HepG2 (cell line): Measurements from ENCODE around the gene GAL3ST2. TPM values are rescaled to one million over a fixed set of nuclear protein-coding genes. Genes with fewer than 3 reads are reported as not detected.

Experiments
- DMAP1 ChIP-seq: IDR thresholded peaks from 2 replicates; pipeline ENCODE4 v1.6.1; 2016
- DR1 ChIP-seq: sonication (generic); formaldehyde crosslinking; IDR thresholded peaks from 2 replicates; pipeline ENCODE4 v1.8.0; 2021; ENCODE audit warnings: mild to moderate bottlenecking, missing genetic modification reagents, inconsistent platforms
- EHMT2 ChIP-seq: fragments of 200-600 bp; sonication (generic); IDR thresholded peaks from 2 replicates; pipeline ENCODE4 v1.7.0; 2017; ENCODE audit warnings: antibody characterized with exemption, low read depth, low read length, borderline replicate concordance
- ERF ChIP-seq: IDR thresholded peaks from 2 replicates; pipeline ENCODE4 v1.6.1; 2018; ENCODE audit warnings: missing biosample characterization, missing genetic modification reagents
- FOXJ3 ChIP-seq: sonication (generic); formaldehyde crosslinking; IDR thresholded peaks from 2 replicates; pipeline ENCODE4 v1.4.0; 2020; ENCODE audit warnings: missing genetic modification reagents, mild to moderate bottlenecking, borderline replicate concordance
- GTF2F1 ChIP-seq: fragments of 150-350 bp; IDR thresholded peaks from 2 replicates; pipeline ENCODE4 v1.6.1; 2014; ENCODE audit warnings: low read length
- HNF4G ChIP-seq, 2 experiments: sonication (generic) in 1 of 2; formaldehyde crosslinking in 1 of 2; IDR thresholded peaks; 2 replicates each; pipeline versions ENCODE4 v1.4.0 to v1.6.1; 2011 to 2020; ENCODE audit warnings: borderline replicate concordance in 2 of 2, low read depth in 2 of 2, mild to moderate bottlenecking in 2 of 2, low read length in 1 of 2, missing genetic modification reagents in 1 of 2, moderate library complexity in 1 of 2
- HNRNPL ChIP-seq: fragments of 200-400 bp; formaldehyde crosslinking; IDR thresholded peaks from 2 replicates; pipeline ENCODE4 v1.6.1; 2017; ENCODE audit warnings: mild to moderate bottlenecking, low read depth, low read length
- JARID2 ChIP-seq: sonication (generic); formaldehyde crosslinking; IDR thresholded peaks from 2 replicates; pipeline ENCODE4 v1.8.1; 2023; ENCODE audit warnings: missing genetic modification reagents, inconsistent platforms; ENCODE audit not compliant: insufficient replicate concordance
- MXD4 ChIP-seq: IDR thresholded peaks from 2 replicates; pipeline ENCODE4 v1.6.1; 2016; ENCODE audit warnings: mild to moderate bottlenecking, missing biosample characterization, missing genetic modification reagents
- NCOA5 ChIP-seq: sonication (generic); formaldehyde crosslinking; IDR thresholded peaks from 2 replicates; pipeline ENCODE4 v1.4.0; 2020; ENCODE audit warnings: missing genetic modification reagents
- NFE2L1 ChIP-seq: sonication (generic); formaldehyde crosslinking; IDR thresholded peaks from 2 replicates; pipeline ENCODE4 v1.4.0; 2020; ENCODE audit warnings: missing genetic modification reagents, mild to moderate bottlenecking, borderline replicate concordance
- NFRKB ChIP-seq: fragments of 450-650 bp; IDR thresholded peaks from 2 replicates; pipeline ENCODE4 v1.6.1; 2017
- PHF8 ChIP-seq: sonication (generic); formaldehyde crosslinking; IDR thresholded peaks from 2 replicates; pipeline ENCODE4 v1.5.0; 2020; ENCODE audit warnings: missing genetic modification reagents
- THAP11 ChIP-seq: IDR thresholded peaks from 2 replicates; pipeline ENCODE4 v1.6.1; 2016; ENCODE audit warnings: missing biosample characterization, missing genetic modification reagents
- TMF1 ChIP-seq: sonication (generic); formaldehyde crosslinking; IDR thresholded peaks from 2 replicates; pipeline ENCODE4 v1.8.1; 2022; ENCODE audit warnings: low read depth, missing genetic modification reagents
- ZBTB1 ChIP-seq: sonication (generic); formaldehyde crosslinking; IDR thresholded peaks from 2 replicates; pipeline ENCODE4 v1.4.0; 2020; ENCODE audit warnings: missing genetic modification reagents, borderline replicate concordance
- ZNF225 ChIP-seq: sonication (generic); formaldehyde crosslinking; IDR thresholded peaks from 2 replicates; pipeline ENCODE4 v1.4.0; 2020; ENCODE audit warnings: mild to moderate bottlenecking, missing genetic modification reagents
- ZNF264 ChIP-seq: sonication (generic); formaldehyde crosslinking; IDR thresholded peaks from 2 replicates; pipeline ENCODE4 v1.4.0; 2020; ENCODE audit warnings: missing genetic modification reagents
- ZNF292 ChIP-seq: sonication (generic); formaldehyde crosslinking; IDR thresholded peaks from 2 replicates; pipeline ENCODE4 v1.8.1; 2022; ENCODE audit warnings: mild to moderate bottlenecking, low read depth, missing genetic modification reagents, borderline replicate concordance
- ZSCAN30 ChIP-seq: sonication (generic); formaldehyde crosslinking; IDR thresholded peaks from 2 replicates; pipeline ENCODE4 v1.5.0; 2020; ENCODE audit warnings: mild to moderate bottlenecking, missing genetic modification reagents
- polyA plus RNA-seq, 8 experiments: library from polyadenylated mRNA; depleted of rRNA in 3 of 8; stranded (reverse) in 7 of 8; unstranded in 1 of 8; fragments of >200 nt; fragmentation: Illumina TruSeq in 4 of 8; extraction: Trizol in 4 of 8; gene quantifications; 2 replicates each; pipeline versions ENCODE4 v1.2.1 to v1.2.3, GENCODE V29; 2011 to 2016; ENCODE audit warnings: low read depth in 4 of 8, missing spikeins in 1 of 8, mixed read lengths in 1 of 8; ENCODE audit not compliant: insufficient read depth in 1 of 8
- total RNA-seq, 5 experiments: library from RNA; depleted of rRNA; stranded (reverse); fragments of >200 nt; fragmentation: Illumina TruSeq; extraction: Trizol; gene quantifications; 2 replicates each; pipeline ENCODE4 v1.2.3, GENCODE V29; 2016; ENCODE audit warnings: low read depth in 1 of 5
- TF ChIP-seq, protein P1 (sequence below): sonication (generic); formaldehyde crosslinking; IDR thresholded peaks from 2 replicates; pipeline ENCODE4 v1.5.0; 2020; ENCODE audit warnings: mild to moderate bottlenecking, missing genetic modification reagents
- TF ChIP-seq, protein P2 (sequence below): sonication (generic); formaldehyde crosslinking; IDR thresholded peaks from 2 replicates; pipeline ENCODE4 v1.5.1; 2020; ENCODE audit warnings: missing genetic modification reagents, mild to moderate bottlenecking, borderline replicate concordance
- TF ChIP-seq, protein P3 (sequence below): sonication (generic); formaldehyde crosslinking; IDR thresholded peaks from 2 replicates; pipeline ENCODE4 v1.5.0; 2020; ENCODE audit warnings: mild to moderate bottlenecking, missing genetic modification reagents, moderate library complexity
- TF ChIP-seq, protein P4 (sequence below): sonication (generic); formaldehyde crosslinking; IDR thresholded peaks from 2 replicates; pipeline ENCODE4 v1.4.0; 2020; ENCODE audit warnings: missing genetic modification reagents

Gene GAL3ST2
- total and polyA plus RNA-seq, 2 of the 13 experiments (the other 11 are each of a cell fraction or from before 2014, with no cell fraction given), result 0.17 to 0.20 TPM

DNA sequence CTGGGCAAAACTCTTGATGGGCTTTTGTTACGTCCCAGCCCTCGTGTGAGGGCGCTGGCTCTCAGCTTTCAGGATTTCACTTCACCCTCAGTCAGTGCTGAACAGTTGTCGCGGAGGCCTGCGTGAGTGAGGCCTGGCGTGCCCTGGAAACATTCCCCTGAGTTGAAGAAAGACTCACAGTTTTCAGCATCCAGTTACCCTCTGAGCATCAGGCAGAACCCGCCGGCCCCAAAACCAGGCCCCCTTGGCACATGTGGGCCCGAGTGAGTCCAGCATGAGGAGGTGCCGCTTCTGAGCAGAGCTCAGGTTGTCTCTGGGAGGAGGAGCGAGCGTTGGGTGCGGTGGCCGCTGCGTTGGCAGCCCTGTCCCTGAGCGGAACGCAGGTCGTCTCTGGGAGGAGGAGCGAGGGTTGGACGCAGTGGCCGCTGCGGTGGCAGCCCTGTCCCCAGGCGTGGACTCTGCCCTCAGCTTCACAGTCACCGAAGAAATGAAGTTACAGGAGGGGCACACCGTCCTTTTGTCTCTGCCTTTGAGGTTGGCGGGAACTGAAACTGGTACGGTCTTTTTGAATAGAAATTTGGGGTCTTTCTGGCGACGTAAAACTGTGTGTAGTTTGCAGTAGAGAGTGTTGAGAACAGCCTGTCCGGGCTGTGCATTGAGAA, 32.2 kb downstream of the GAL3ST2 start, which contains the start of gene NEU4 (continued):
- TF ChIP-seq TMF1 (CRISPR knock-in tag) (peak; percentile 84; the same call in 1 of the 2 replicates), JARID2 (no peak), ZNF264 (CRISPR knock-in tag) (peak; percentile 74), HNF4G (IDR thresholded peaks at IDR 0.05; ENCODE audit: borderline replicate concordance, low read depth, low read length) (peak; percentile 96), HNF4G (CRISPR knock-in tag; IDR thresholded peaks at IDR 0.05; ENCODE audit: borderline replicate concordance, low read depth) (peak; percentile 98), EHMT2 (no peak), FOXJ3 (CRISPR knock-in tag) (peak; percentile 88), PHF8 (CRISPR knock-in tag) (peak; percentile 92), DR1 (CRISPR knock-in tag) (peak; percentile 93), HNRNPL (peak; percentile 95), NFE2L1 (no peak), MXD4 (CRISPR knock-in tag) (peak; percentile 89), ZNF292 (CRISPR knock-in tag) (peak; percentile 85), NCOA5 (CRISPR knock-in tag) (no peak; the same call in none of the 2 replicates), NFRKB (no peak), ZSCAN30 (peak; percentile 94; the same call in 1 of the 2 replicates), THAP11 (CRISPR knock-in tag) (peak; percentile 78), ZBTB1 (CRISPR knock-in tag) (no peak), ERF (CRISPR knock-in tag) (peak; percentile 86; the same call in 1 of the 2 replicates), GTF2F1 (no peak), ZNF225 (CRISPR knock-in tag) (peak; percentile 79), DMAP1 (CRISPR knock-in tag) (peak; percentile 98)
- TF ChIP-seq, protein P1, sequence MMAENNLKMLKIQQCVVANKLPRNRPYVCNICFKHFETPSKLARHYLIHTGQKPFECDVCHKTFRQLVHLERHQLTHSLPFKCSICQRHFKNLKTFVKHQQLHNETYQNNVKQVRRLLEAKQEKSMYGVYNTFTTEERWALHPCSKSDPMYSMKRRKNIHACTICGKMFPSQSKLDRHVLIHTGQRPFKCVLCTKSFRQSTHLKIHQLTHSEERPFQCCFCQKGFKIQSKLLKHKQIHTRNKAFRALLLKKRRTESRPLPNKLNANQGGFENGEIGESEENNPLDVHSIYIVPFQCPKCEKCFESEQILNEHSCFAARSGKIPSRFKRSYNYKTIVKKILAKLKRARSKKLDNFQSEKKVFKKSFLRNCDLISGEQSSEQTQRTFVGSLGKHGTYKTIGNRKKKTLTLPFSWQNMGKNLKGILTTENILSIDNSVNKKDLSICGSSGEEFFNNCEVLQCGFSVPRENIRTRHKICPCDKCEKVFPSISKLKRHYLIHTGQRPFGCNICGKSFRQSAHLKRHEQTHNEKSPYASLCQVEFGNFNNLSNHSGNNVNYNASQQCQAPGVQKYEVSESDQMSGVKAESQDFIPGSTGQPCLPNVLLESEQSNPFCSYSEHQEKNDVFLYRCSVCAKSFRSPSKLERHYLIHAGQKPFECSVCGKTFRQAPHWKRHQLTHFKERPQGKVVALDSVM (CRISPR knock-in tag), result peak; percentile 75; the same call in 1 of the 2 replicates
- TF ChIP-seq, protein P2, sequence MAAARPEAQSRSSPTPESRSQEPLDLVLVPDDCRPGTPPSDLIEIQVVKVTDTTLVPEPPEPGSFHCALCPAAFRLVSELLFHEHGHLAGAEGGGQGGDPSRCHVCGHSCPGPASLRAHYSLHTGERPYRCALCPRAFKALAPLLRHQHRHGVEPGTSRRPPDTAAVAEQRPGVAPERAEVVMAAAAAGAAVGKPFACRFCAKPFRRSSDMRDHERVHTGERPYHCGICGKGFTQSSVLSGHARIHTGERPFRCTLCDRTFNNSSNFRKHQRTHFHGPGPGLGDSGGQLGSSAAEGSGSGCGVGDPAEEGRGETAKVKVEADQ (CRISPR knock-in tag), result peak; percentile 80
- TF ChIP-seq, protein P3, sequence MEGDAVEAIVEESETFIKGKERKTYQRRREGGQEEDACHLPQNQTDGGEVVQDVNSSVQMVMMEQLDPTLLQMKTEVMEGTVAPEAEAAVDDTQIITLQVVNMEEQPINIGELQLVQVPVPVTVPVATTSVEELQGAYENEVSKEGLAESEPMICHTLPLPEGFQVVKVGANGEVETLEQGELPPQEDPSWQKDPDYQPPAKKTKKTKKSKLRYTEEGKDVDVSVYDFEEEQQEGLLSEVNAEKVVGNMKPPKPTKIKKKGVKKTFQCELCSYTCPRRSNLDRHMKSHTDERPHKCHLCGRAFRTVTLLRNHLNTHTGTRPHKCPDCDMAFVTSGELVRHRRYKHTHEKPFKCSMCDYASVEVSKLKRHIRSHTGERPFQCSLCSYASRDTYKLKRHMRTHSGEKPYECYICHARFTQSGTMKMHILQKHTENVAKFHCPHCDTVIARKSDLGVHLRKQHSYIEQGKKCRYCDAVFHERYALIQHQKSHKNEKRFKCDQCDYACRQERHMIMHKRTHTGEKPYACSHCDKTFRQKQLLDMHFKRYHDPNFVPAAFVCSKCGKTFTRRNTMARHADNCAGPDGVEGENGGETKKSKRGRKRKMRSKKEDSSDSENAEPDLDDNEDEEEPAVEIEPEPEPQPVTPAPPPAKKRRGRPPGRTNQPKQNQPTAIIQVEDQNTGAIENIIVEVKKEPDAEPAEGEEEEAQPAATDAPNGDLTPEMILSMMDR (CRISPR knock-in tag), result no peak; the same call in none of the 2 replicates
- TF ChIP-seq, protein P4, sequence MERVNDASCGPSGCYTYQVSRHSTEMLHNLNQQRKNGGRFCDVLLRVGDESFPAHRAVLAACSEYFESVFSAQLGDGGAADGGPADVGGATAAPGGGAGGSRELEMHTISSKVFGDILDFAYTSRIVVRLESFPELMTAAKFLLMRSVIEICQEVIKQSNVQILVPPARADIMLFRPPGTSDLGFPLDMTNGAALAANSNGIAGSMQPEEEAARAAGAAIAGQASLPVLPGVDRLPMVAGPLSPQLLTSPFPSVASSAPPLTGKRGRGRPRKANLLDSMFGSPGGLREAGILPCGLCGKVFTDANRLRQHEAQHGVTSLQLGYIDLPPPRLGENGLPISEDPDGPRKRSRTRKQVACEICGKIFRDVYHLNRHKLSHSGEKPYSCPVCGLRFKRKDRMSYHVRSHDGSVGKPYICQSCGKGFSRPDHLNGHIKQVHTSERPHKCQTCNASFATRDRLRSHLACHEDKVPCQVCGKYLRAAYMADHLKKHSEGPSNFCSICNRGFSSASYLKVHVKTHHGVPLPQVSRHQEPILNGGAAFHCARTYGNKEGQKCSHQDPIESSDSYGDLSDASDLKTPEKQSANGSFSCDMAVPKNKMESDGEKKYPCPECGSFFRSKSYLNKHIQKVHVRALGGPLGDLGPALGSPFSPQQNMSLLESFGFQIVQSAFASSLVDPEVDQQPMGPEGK (CRISPR knock-in tag), result peak; percentile 92
